GM19455 (cell line): Measurements from ENCODE around the gene PKP1.

ENCODE experiments used
- ATAC-seq: cut with Tn5 transposase; IDR thresholded peaks from one replicate; pipeline ENCODE4 v1.9.1; 2021; ENCODE audit not compliant: unreplicated experiment

The PKP1 gene

GRCh38 chr1:201304126-201304525, 20.8 kb downstream of the PKP1 start:
- no peak for ATAC-seq

- no peak for ATAC-seq
Observed at GRCh38 chr1:201305815-201306214, 22.5 kb downstream of the PKP1 start.

GRCh38 chr1:201307231-201307630, 23.9 kb downstream of the PKP1 start:
- ATAC-seq, result no peak

- no peak for ATAC-seq
Observed at GRCh38 chr1:201307760-201308499, 24.6 kb downstream of the PKP1 start.

- no peak for ATAC-seq
Observed at GRCh38 chr1:201309416-201309815, 26.1 kb downstream of the PKP1 start.

- no peak for ATAC-seq
Observed at GRCh38 chr1:201310251-201310985, 27.1 kb downstream of the PKP1 start.

- ATAC-seq, result no peak
Observed at GRCh38 chr1:201310986-201311355, 27.7 kb downstream of the PKP1 start.

- ATAC-seq, result no peak
Observed at GRCh38 chr1:201311356-201312011, 28.2 kb downstream of the PKP1 start.

GRCh38 chr1:201312298-201312697, 29.0 kb downstream of the PKP1 start:
- no peak for ATAC-seq

- no peak for ATAC-seq
Observed at GRCh38 chr1:201313086-201313485, 29.8 kb downstream of the PKP1 start.

GRCh38 chr1:201316556-201316955, 33.2 kb downstream of the PKP1 start:
- ATAC-seq, result no peak

GRCh38 chr1:201317551-201317950, 34.2 kb downstream of the PKP1 start:
- no peak for ATAC-seq

GRCh38 chr1:201318504-201319340, 35.4 kb downstream of the PKP1 start:
- no peak for ATAC-seq

GRCh38 chr1:201319631-201320030, 36.3 kb downstream of the PKP1 start:
- no peak for ATAC-seq

- ATAC-seq, result no peak
Observed at GRCh38 chr1:201320168-201320788, 37.0 kb downstream of the PKP1 start.

- ATAC-seq, result no peak
Observed at GRCh38 chr1:201321826-201322390, 38.6 kb downstream of the PKP1 start.

GRCh38 chr1:201322653-201323510, 39.6 kb downstream of the PKP1 start:
- no peak for ATAC-seq

- no peak for ATAC-seq
Observed at GRCh38 chr1:201324306-201324705, 41.0 kb downstream of the PKP1 start.
